ENCODE data around the gene KLHL25. TPM values are rescaled to one million over a fixed set of nuclear protein-coding genes. Genes with fewer than 3 reads are reported as not detected.

The KLHL25 gene
- total RNA-seq, 1 experiment from 2014 or later = 11.5 TPM

GRCh38 chr15:85756411-85757072 is 38.2 kb downstream of the KLHL25 start:
- no TSS peak for BruUV-seq (replicated peaks)
- no peaks in the 10 kb centered on the region for H3K9me3 ChIP-seq (ENCODE audit: low read depth, low read length, poor library complexity, severe bottlenecking)
- intact Hi-C loops (cut with micrococcal nuclease; ENCODE audit: unreplicated experiment) = no loop called here
- no peaks in the 10 kb centered on the region for H3K36me3 ChIP-seq (ENCODE audit: insufficient read depth, low read length, poor library complexity, severe bottlenecking)
- H3K4me1 ChIP-seq (ENCODE audit: insufficient read depth, low read length, poor library complexity, severe bottlenecking) = no peaks in the 10 kb centered on the region
- H3K27me3 ChIP-seq (replicated peaks; ENCODE audit: insufficient read depth, low read depth, low read length, poor library complexity) = no peaks in the 10 kb centered on the region
- TF ChIP-seq EZH2 (IDR thresholded peaks at IDR 0.05; ENCODE audit: borderline replicate concordance, low read depth, low read length, poor library complexity, severe bottlenecking) (no peak), CTCF (conservative IDR thresholded peaks at IDR 0.05; ENCODE audit: low read depth, low read length) (no peak)
- no peak overlapping the region for H3K27ac ChIP-seq (ENCODE audit: low read depth, low read length, poor library complexity, severe bottlenecking)
- no peak for DNase-seq (ENCODE audit: low spot score)
- no peak overlapping the region for H3K4me3 ChIP-seq (ENCODE audit: low read depth, low read length, poor library complexity, severe bottlenecking)
- CTCF ChIA-PET = no interaction called here
- POLR2A ChIA-PET (ENCODE audit: low non-redundant PET) = no interaction called here

GRCh38 chr15:85755942-85756341 is 38.8 kb downstream of the KLHL25 start:
- Histone ChIP-seq H3K36me3 (ENCODE audit: insufficient read depth, low read length, poor library complexity, severe bottlenecking) (no peaks in the 10 kb centered on the region), H3K27me3 (replicated peaks; ENCODE audit: insufficient read depth, low read depth, low read length, poor library complexity) (no peaks in the 10 kb centered on the region), H3K9me3 (ENCODE audit: low read depth, low read length, poor library complexity, severe bottlenecking) (no peaks in the 10 kb centered on the region), H3K4me1 (ENCODE audit: insufficient read depth, low read length, poor library complexity, severe bottlenecking) (no peaks in the 10 kb centered on the region), H3K27ac (ENCODE audit: low read depth, low read length, poor library complexity, severe bottlenecking) (no peak overlapping the region), H3K4me3 (ENCODE audit: low read depth, low read length, poor library complexity, severe bottlenecking) (no peak overlapping the region)
- CTCF ChIA-PET = no interaction called here
- no peak for DNase-seq (ENCODE audit: low spot score)
- intact Hi-C loops (cut with micrococcal nuclease; ENCODE audit: unreplicated experiment) = no loop called here
- TF ChIP-seq EZH2 (IDR thresholded peaks at IDR 0.05; ENCODE audit: borderline replicate concordance, low read depth, low read length, poor library complexity, severe bottlenecking) = no peak
- TF ChIP-seq CTCF (conservative IDR thresholded peaks at IDR 0.05; ENCODE audit: low read depth, low read length) = no peak
- no TSS peak for BruUV-seq (replicated peaks)
- POLR2A ChIA-PET (ENCODE audit: low non-redundant PET) = no interaction called here

GRCh38 chr15:85755471-85755870 is 39.3 kb downstream of the KLHL25 start:
- no peaks in the 10 kb centered on the region for H3K9me3 ChIP-seq (ENCODE audit: low read depth, low read length, poor library complexity, severe bottlenecking)
- ChIA-PET POLR2A (ENCODE audit: low non-redundant PET) (no interaction called here), CTCF (no interaction called here)
- no TSS peak for BruUV-seq (replicated peaks)
- no peaks in the 10 kb centered on the region for H3K4me1 ChIP-seq (ENCODE audit: insufficient read depth, low read length, poor library complexity, severe bottlenecking)
- intact Hi-C loops (cut with micrococcal nuclease; ENCODE audit: unreplicated experiment) = no loop called here
- H3K36me3 ChIP-seq (ENCODE audit: insufficient read depth, low read length, poor library complexity, severe bottlenecking) = no peaks in the 10 kb centered on the region
- no peak overlapping the region for H3K4me3 ChIP-seq (ENCODE audit: low read depth, low read length, poor library complexity, severe bottlenecking)
- H3K27ac ChIP-seq (ENCODE audit: low read depth, low read length, poor library complexity, severe bottlenecking) = no peak overlapping the region
- no peak for DNase-seq (ENCODE audit: low spot score)
- no peaks in the 10 kb centered on the region for H3K27me3 ChIP-seq (replicated peaks; ENCODE audit: insufficient read depth, low read depth, low read length, poor library complexity)
- no peak for TF ChIP-seq CTCF (conservative IDR thresholded peaks at IDR 0.05; ENCODE audit: low read depth, low read length)
